ENCODE measurements around the gene RFPL4A. TPM values are rescaled to one million over a fixed set of nuclear protein-coding genes. Genes with fewer than 3 reads are reported as not detected.

Gene RFPL4A
- total and polyA plus RNA-seq, 4 donors, result not detected

GRCh38 chr19:55801416-55801815 is 42.5 kb downstream of the RFPL4A start:
- no peak for ATAC-seq (ENCODE audit: insufficient read depth, low FRiP score)
- Histone ChIP-seq H3K4me3 (no peak overlapping the region), H3K36me3 (ENCODE audit: control insufficient read depth in 4 of 4, insufficient read depth in 4 of 4, low read length in 4 of 4) (no peaks in the 10 kb centered on the region), H3K9me3 (ENCODE audit: control insufficient read depth in 4 of 4, insufficient read depth in 3 of 4, low read length in 3 of 4) (peaks cover 0 to 2% (median 0%) of the 10 kb centered on the region in 4 donors), H3K27me3 (ENCODE audit: control insufficient read depth in 3 of 3, insufficient read depth in 3 of 3, low read length in 2 of 3) (no peaks in the 10 kb centered on the region), H3K27ac (ENCODE audit: low read depth in 1 of 2, low read length in 1 of 2) (no peak overlapping the region), H3K4me1 (ENCODE audit: control insufficient read depth in 5 of 5, insufficient read depth in 5 of 5, low read length in 5 of 5) (peaks cover 0 to 2% (median 0%) of the 10 kb centered on the region in 5 donors), H3K9ac (ENCODE audit: insufficient read depth in 1 of 2, low read length in 2 of 2) (no peak overlapping the region)
- no peak for DNase-seq
- 65 to 69% methylated on average over 7 of the region's 7 CpGs for WGBS, 2 donors
- no peak for TF ChIP-seq CTCF (IDR thresholded peaks at IDR 0.05; ENCODE audit: control extremely low read depth, extremely low read depth)

- no peak for TF ChIP-seq CTCF (IDR thresholded peaks at IDR 0.05; ENCODE audit: control extremely low read depth, extremely low read depth)
- no peaks in the 10 kb centered on the region for H3K27me3 ChIP-seq (ENCODE audit: control insufficient read depth in 3 of 3, insufficient read depth in 3 of 3, low read length in 2 of 3)
- DNase-seq (no peak), ATAC-seq (ENCODE audit: insufficient read depth, low FRiP score) (no peak)
- peaks cover 0 to 2% (median 0%) of the 10 kb centered on the region in 4 donors for H3K9me3 ChIP-seq (ENCODE audit: control insufficient read depth in 4 of 4, insufficient read depth in 3 of 4, low read length in 3 of 4)
- H3K4me3 ChIP-seq, result no peak overlapping the region
- H3K4me1 ChIP-seq (ENCODE audit: control insufficient read depth in 5 of 5, insufficient read depth in 5 of 5, low read length in 5 of 5), result peaks cover 0 to 2% (median 0%) of the 10 kb centered on the region in 5 donors
- H3K9ac ChIP-seq (ENCODE audit: insufficient read depth in 1 of 2, low read length in 2 of 2), result no peak overlapping the region
- H3K27ac ChIP-seq (ENCODE audit: low read depth in 1 of 2, low read length in 1 of 2), result no peak overlapping the region
- H3K36me3 ChIP-seq (ENCODE audit: control insufficient read depth in 4 of 4, insufficient read depth in 4 of 4, low read length in 4 of 4), result no peaks in the 10 kb centered on the region
- 85 to 90% methylated on average over 2 of the region's 2 CpGs for WGBS, 2 donors
Measured at GRCh38 chr19:55802281-55802680, 43.4 kb downstream of the RFPL4A start.

- peak; percentile 4 for TF ChIP-seq CTCF (IDR thresholded peaks at IDR 0.05; ENCODE audit: control extremely low read depth, extremely low read depth)
- H3K4me1 ChIP-seq (ENCODE audit: control insufficient read depth in 5 of 5, insufficient read depth in 5 of 5, low read length in 5 of 5), result peaks cover 0 to 2% (median 0%) of the 10 kb centered on the region in 5 donors
- no peak for ATAC-seq (ENCODE audit: insufficient read depth, low FRiP score)
- no peak overlapping the region for H3K9ac ChIP-seq (ENCODE audit: insufficient read depth in 1 of 2, low read length in 2 of 2)
- no peaks in the 10 kb centered on the region for H3K27me3 ChIP-seq (ENCODE audit: control insufficient read depth in 3 of 3, insufficient read depth in 3 of 3, low read length in 2 of 3)
- no peak overlapping the region for H3K4me3 ChIP-seq
- DNase-seq, result peak in 2 of 3 donors; percentile 13 to 23
- WGBS, 2 donors, result 30 to 33% methylated on average over 20 of the region's 20 CpGs
- no peak overlapping the region for H3K27ac ChIP-seq (ENCODE audit: low read depth in 1 of 2, low read length in 1 of 2)
- H3K36me3 ChIP-seq (ENCODE audit: control insufficient read depth in 4 of 4, insufficient read depth in 4 of 4, low read length in 4 of 4), result no peaks in the 10 kb centered on the region
- H3K9me3 ChIP-seq (ENCODE audit: control insufficient read depth in 4 of 4, insufficient read depth in 3 of 4, low read length in 3 of 4), result peaks cover 0 to 7% (median 0%) of the 10 kb centered on the region in 4 donors
Measured at GRCh38 chr19:55809381-55810058, 50.6 kb downstream of the RFPL4A start.

Measured in lung (tissue), 12 donors.